ENCODE results near the gene C17orf75.

Gene C17orf75

GRCh38 chr17:32307658-32308057, 34.3 kb downstream of the C17orf75 start:
- Mint-ChIP-seq H3K36me3 (ENCODE audit: low read depth) (no peaks in the 10 kb centered on the region), H3K27me3 (ENCODE audit: low read depth) (peaks cover 38% of the 10 kb centered on the region), H3K4me1 (ENCODE audit: low read depth) (no peaks in the 10 kb centered on the region), H3K9me3 (no peaks in the 10 kb centered on the region), H3K27ac (no peak overlapping the region), H3K4me3 (no peak overlapping the region)
- no peak for DNase-seq (ENCODE audit: low spot score)

- no peaks in the 10 kb centered on the region for H3K36me3 Mint-ChIP-seq (ENCODE audit: low read depth)
- H3K4me3 Mint-ChIP-seq = no peak overlapping the region
- peaks cover 27% of the 10 kb centered on the region for H3K27me3 Mint-ChIP-seq (ENCODE audit: low read depth)
- DNase-seq (ENCODE audit: low spot score) = no peak
- H3K4me1 Mint-ChIP-seq (ENCODE audit: low read depth) = no peaks in the 10 kb centered on the region
- H3K27ac Mint-ChIP-seq = no peak overlapping the region
- H3K9me3 Mint-ChIP-seq = no peaks in the 10 kb centered on the region
These were observed 36.9 kb downstream of the C17orf75 start for GRCh38 chr17:32305049-32305448.

- Mint-ChIP-seq H3K4me3 (no peak overlapping the region), H3K27ac (no peak overlapping the region), H3K27me3 (ENCODE audit: low read depth) (peaks cover 21% of the 10 kb centered on the region), H3K4me1 (ENCODE audit: low read depth) (no peaks in the 10 kb centered on the region), H3K36me3 (ENCODE audit: low read depth) (no peaks in the 10 kb centered on the region), H3K9me3 (no peaks in the 10 kb centered on the region)
- DNase-seq (ENCODE audit: low spot score) = no peak
These were observed 38.1 kb downstream of the C17orf75 start for GRCh38 chr17:32303781-32304288.

GRCh38 chr17:32302860-32303649, 38.9 kb downstream of the C17orf75 start:
- no peak overlapping the region for H3K27ac Mint-ChIP-seq

GRCh38 chr17:32302037-32302436, 39.9 kb downstream of the C17orf75 start:
- H3K4me1 Mint-ChIP-seq (ENCODE audit: low read depth) = no peaks in the 10 kb centered on the region
- no peak overlapping the region for H3K27ac Mint-ChIP-seq
- H3K4me3 Mint-ChIP-seq = no peak overlapping the region
- no peak for DNase-seq (ENCODE audit: low spot score)
- no peaks in the 10 kb centered on the region for H3K36me3 Mint-ChIP-seq (ENCODE audit: low read depth)
- H3K9me3 Mint-ChIP-seq = no peaks in the 10 kb centered on the region
- H3K27me3 Mint-ChIP-seq (ENCODE audit: low read depth) = peaks cover 13% of the 10 kb centered on the region

More at GRCh38 chr17:32302860-32303649, 38.9 kb downstream of the C17orf75 start:
- no peaks in the 10 kb centered on the region for H3K9me3 Mint-ChIP-seq
- H3K36me3 Mint-ChIP-seq (ENCODE audit: low read depth) = no peaks in the 10 kb centered on the region
- no peak overlapping the region for H3K4me3 Mint-ChIP-seq
- peaks cover 17% of the 10 kb centered on the region for H3K27me3 Mint-ChIP-seq (ENCODE audit: low read depth)
- no peak for DNase-seq (ENCODE audit: low spot score)
- no peaks in the 10 kb centered on the region for H3K4me1 Mint-ChIP-seq (ENCODE audit: low read depth)

GRCh38 chr17:32299580-32300164, 42.3 kb downstream of the C17orf75 start:
- Mint-ChIP-seq H3K36me3 (ENCODE audit: low read depth) (no peaks in the 10 kb centered on the region), H3K27ac (no peak overlapping the region), H3K4me3 (no peak overlapping the region), H3K4me1 (ENCODE audit: low read depth) (no peaks in the 10 kb centered on the region), H3K27me3 (ENCODE audit: low read depth) (peaks cover 17% of the 10 kb centered on the region), H3K9me3 (no peaks in the 10 kb centered on the region)
- no peak for DNase-seq (ENCODE audit: low spot score)

GRCh38 chr17:32298721-32299579, 43.0 kb downstream of the C17orf75 start:
- H3K27ac Mint-ChIP-seq = no peak overlapping the region
- peaks cover 9% of the 10 kb centered on the region for H3K27me3 Mint-ChIP-seq (ENCODE audit: low read depth)
- peaks cover 2% of the 10 kb centered on the region for H3K4me1 Mint-ChIP-seq (ENCODE audit: low read depth)
- DNase-seq (ENCODE audit: low spot score) = no peak
- no peaks in the 10 kb centered on the region for H3K9me3 Mint-ChIP-seq
- H3K36me3 Mint-ChIP-seq (ENCODE audit: low read depth) = no peaks in the 10 kb centered on the region
- no peak overlapping the region for H3K4me3 Mint-ChIP-seq

GRCh38 chr17:32298298-32298697, 43.7 kb downstream of the C17orf75 start:
- no peak overlapping the region for H3K4me3 Mint-ChIP-seq
- H3K27ac Mint-ChIP-seq = no peak overlapping the region
- peaks cover 2% of the 10 kb centered on the region for H3K4me1 Mint-ChIP-seq (ENCODE audit: low read depth)

GRCh38 chr17:32297860-32298259, 44.1 kb downstream of the C17orf75 start:
- Mint-ChIP-seq H3K27me3 (ENCODE audit: low read depth) (peaks cover 4% of the 10 kb centered on the region), H3K36me3 (ENCODE audit: low read depth) (no peaks in the 10 kb centered on the region), H3K4me1 (ENCODE audit: low read depth) (peaks cover 2% of the 10 kb centered on the region), H3K27ac (no peak overlapping the region), H3K9me3 (no peaks in the 10 kb centered on the region), H3K4me3 (no peak overlapping the region)
- DNase-seq (ENCODE audit: low spot score) = no peak

More at GRCh38 chr17:32298298-32298697, 43.7 kb downstream of the C17orf75 start:
- no peaks in the 10 kb centered on the region for H3K36me3 Mint-ChIP-seq (ENCODE audit: low read depth)
- H3K9me3 Mint-ChIP-seq = no peaks in the 10 kb centered on the region
- peaks cover 4% of the 10 kb centered on the region for H3K27me3 Mint-ChIP-seq (ENCODE audit: low read depth)
- DNase-seq (ENCODE audit: low spot score) = no peak

GRCh38 chr17:32297424-32297823, 44.5 kb downstream of the C17orf75 start:
- H3K27me3 Mint-ChIP-seq (ENCODE audit: low read depth) = peaks cover 4% of the 10 kb centered on the region
- H3K9me3 Mint-ChIP-seq = no peaks in the 10 kb centered on the region
- peaks cover 2% of the 10 kb centered on the region for H3K4me1 Mint-ChIP-seq (ENCODE audit: low read depth)
- H3K27ac Mint-ChIP-seq = no peak overlapping the region
- no peak overlapping the region for H3K4me3 Mint-ChIP-seq
- DNase-seq (ENCODE audit: low spot score) = no peak
- H3K36me3 Mint-ChIP-seq (ENCODE audit: low read depth) = no peaks in the 10 kb centered on the region

- H3K27ac Mint-ChIP-seq = no peak overlapping the region
- H3K4me3 Mint-ChIP-seq = no peak overlapping the region
- H3K27me3 Mint-ChIP-seq (ENCODE audit: low read depth) = peaks cover 21% of the 10 kb centered on the region
- DNase-seq (ENCODE audit: low spot score) = no peak
- H3K36me3 Mint-ChIP-seq (ENCODE audit: low read depth) = no peaks in the 10 kb centered on the region
- peaks cover 5% of the 10 kb centered on the region for H3K4me1 Mint-ChIP-seq (ENCODE audit: low read depth)
- H3K9me3 Mint-ChIP-seq = no peaks in the 10 kb centered on the region
These were observed 49.9 kb downstream of the C17orf75 start for GRCh38 chr17:32292094-32292493.

- H3K4me1 Mint-ChIP-seq (ENCODE audit: low read depth) = peaks cover 5% of the 10 kb centered on the region
- H3K9me3 Mint-ChIP-seq = no peaks in the 10 kb centered on the region
- no peak overlapping the region for H3K27ac Mint-ChIP-seq
- DNase-seq (ENCODE audit: low spot score) = no peak
- no peak overlapping the region for H3K4me3 Mint-ChIP-seq
- no peaks in the 10 kb centered on the region for H3K36me3 Mint-ChIP-seq (ENCODE audit: low read depth)
- H3K27me3 Mint-ChIP-seq (ENCODE audit: low read depth) = peaks cover 17% of the 10 kb centered on the region
These were observed 52.4 kb downstream of the C17orf75 start for GRCh38 chr17:32289471-32290070.

GRCh38 chr17:32288615-32289014, 53.4 kb downstream of the C17orf75 start:
- H3K4me1 Mint-ChIP-seq (ENCODE audit: low read depth) = peaks cover 3% of the 10 kb centered on the region
- no peaks in the 10 kb centered on the region for H3K9me3 Mint-ChIP-seq
- DNase-seq (ENCODE audit: low spot score) = no peak
- H3K36me3 Mint-ChIP-seq (ENCODE audit: low read depth) = no peaks in the 10 kb centered on the region
- H3K27ac Mint-ChIP-seq = no peak overlapping the region
- peaks cover 22% of the 10 kb centered on the region for H3K27me3 Mint-ChIP-seq (ENCODE audit: low read depth)
- no peak overlapping the region for H3K4me3 Mint-ChIP-seq
